HEK293 (cell line): ENCODE data around the gene ALS2CL.

Experiments used
- CTCF ChIA-PET: fragments of 350-600 bp; formaldehyde crosslinking; extraction: SDS; loops from one replicate; lab custom pipeline; 2021; ENCODE audit warnings: antibody characterized with exemption; lab: Yijun Ruan, JAX
- POLR2A ChIA-PET: fragments of 300-600 bp; formaldehyde crosslinking; extraction: SDS; loops from one replicate; lab custom pipeline; 2020; ENCODE audit warnings: antibody characterized with exemption, inconsistent platforms; lab: Yijun Ruan, JAX
- H3K27ac ChIP-seq: fragments of 200-500 bp; sonication (Bioruptor generic); 2 replicates; pipeline ENCODE4 v1.5.1; 2014; ENCODE audit warnings: low read depth, low read length, control low read depth, inconsistent platforms; ENCODE audit errors: extremely low read depth
- H3K36me3 ChIP-seq, 2 experiments: fragments of 200-500 bp in 1 of 2; sonication (Bioruptor generic) in 1 of 2; 1 replicate in 1 of 2; 2 replicates in 1 of 2; pipeline ENCODE4 v1.5.1; 2014 to 2017; ENCODE audit warnings: inconsistent platforms in 2 of 2, low read length in 2 of 2; ENCODE audit not compliant: control insufficient read depth in 2 of 2, insufficient read depth in 1 of 2
- H3K4me1 ChIP-seq: fragments of 200-500 bp; sonication (Bioruptor generic); 2 replicates; pipeline ENCODE4 v1.5.1; 2014; ENCODE audit warnings: mild to moderate bottlenecking, low read length, inconsistent platforms; ENCODE audit not compliant: control insufficient read depth, insufficient read depth
- H3K4me3 ChIP-seq: 2 replicates; pipeline ENCODE4 v1.5.1; 2011; ENCODE audit warnings: low read depth, mild to moderate bottlenecking, control low read depth, low read length, moderate library complexity
- H3K9me3 ChIP-seq: fragments of 200-500 bp; sonication (Bioruptor generic); 2 replicates; pipeline ENCODE4 v1.5.1; 2014; ENCODE audit warnings: low read depth, low read length, inconsistent platforms; ENCODE audit not compliant: control insufficient read depth, insufficient read depth
- BCL11A ChIP-seq: fragments of 450-650 bp; formaldehyde crosslinking; IDR thresholded peaks from 2 replicates; pipeline ENCODE4 v1.5.1; 2016; ENCODE audit warnings: low read depth, missing biosample characterization, missing genetic modification characterization
- EGR2 ChIP-seq: fragments of 450-650 bp; formaldehyde crosslinking; IDR thresholded peaks from 2 replicates; pipeline ENCODE4 v1.5.1; 2016; ENCODE audit warnings: low read depth, missing biosample characterization, missing genetic modification characterization
- KLF9 ChIP-seq: fragments of 450-650 bp; formaldehyde crosslinking; IDR thresholded peaks from 2 replicates; pipeline ENCODE4 v1.5.1; 2016; ENCODE audit warnings: missing biosample characterization, missing genetic modification characterization, low read depth
- TSHZ1 ChIP-seq: fragments of 450-650 bp; formaldehyde crosslinking; IDR thresholded peaks from 2 replicates; pipeline ENCODE4 v1.5.1; 2016; ENCODE audit warnings: missing biosample characterization, missing genetic modification characterization, borderline replicate concordance
- YY1 ChIP-seq: fragments of 450-650 bp; formaldehyde crosslinking; IDR thresholded peaks from 2 replicates; pipeline ENCODE4 v1.5.1; 2018; ENCODE audit warnings: missing biosample characterization, missing genetic modification characterization
- YY2 ChIP-seq: fragments of 450-650 bp; formaldehyde crosslinking; IDR thresholded peaks from 2 replicates; pipeline ENCODE4 v1.5.1; 2016; ENCODE audit warnings: missing biosample characterization, missing genetic modification characterization
- ZBTB6 ChIP-seq: fragments of 450-650 bp; formaldehyde crosslinking; IDR thresholded peaks from 2 replicates; pipeline ENCODE4 v1.5.1; 2017; ENCODE audit warnings: missing biosample characterization, missing genetic modification characterization
- ZFP3 ChIP-seq: fragments of 450-650 bp; formaldehyde crosslinking; IDR thresholded peaks from 2 replicates; pipeline ENCODE4 v1.5.1; 2016; ENCODE audit warnings: low read depth, missing biosample characterization, missing genetic modification characterization
- ZFP41 ChIP-seq: fragments of 450-650 bp; formaldehyde crosslinking; IDR thresholded peaks from 2 replicates; pipeline ENCODE4 v1.5.1; 2016; ENCODE audit warnings: missing biosample characterization, missing genetic modification characterization, borderline replicate concordance
- ZNF280D ChIP-seq: fragments of 450-650 bp; formaldehyde crosslinking; IDR thresholded peaks from 2 replicates; pipeline ENCODE4 v1.5.1; 2016; ENCODE audit warnings: missing biosample characterization, missing genetic modification characterization
- ZNF48 ChIP-seq: fragments of 450-650 bp; formaldehyde crosslinking; IDR thresholded peaks from 2 replicates; pipeline ENCODE4 v1.5.1; 2016; ENCODE audit warnings: missing biosample characterization, missing genetic modification characterization
- ZNF521 ChIP-seq: fragments of 450-650 bp; formaldehyde crosslinking; IDR thresholded peaks from 2 replicates; pipeline ENCODE4 v1.5.1; 2017; ENCODE audit warnings: missing biosample characterization, mild to moderate bottlenecking, missing genetic modification characterization
- ZXDB ChIP-seq: fragments of 450-650 bp; formaldehyde crosslinking; IDR thresholded peaks from 2 replicates; pipeline ENCODE4 v1.5.1; 2016; ENCODE audit warnings: missing biosample characterization, missing genetic modification characterization

ALS2CL gene

GRCh38 chr3:46713050-46713897, 19.8 kb upstream of the ALS2CL start:
- H3K27ac ChIP-seq = no peak overlapping the region
- no peak overlapping the region for H3K4me3 ChIP-seq
- no peaks in the 10 kb centered on the region for H3K36me3 ChIP-seq
- CTCF ChIA-PET = no interaction called here
- no peaks in the 10 kb centered on the region for H3K4me1 ChIP-seq
- H3K9me3 ChIP-seq = no peaks in the 10 kb centered on the region
- POLR2A ChIA-PET = no interaction called here
- no peak for TF ChIP-seq ZNF280D
- no peak for TF ChIP-seq ZFP3 (tag by site-specific recombination)
- TF ChIP-seq ZBTB6 (tag by site-specific recombination) = no peak
- no peak for TF ChIP-seq KLF9
- TF ChIP-seq ZXDB = no peak
- TF ChIP-seq YY2 = no peak
- no peak for TF ChIP-seq ZFP41 (tag by site-specific recombination)
- no peak for TF ChIP-seq ZNF48
- TF ChIP-seq ZNF521 (tag by site-specific recombination) = no peak

- CTCF ChIA-PET = interaction anchor here (0.5 to 1.3 kb wide), 2 partner anchors 11 to 294 kb away, joined by 3 to 5 read pairs; partner anchors contain the start of gene TMIE
These were observed 18.9 kb upstream of the ALS2CL start for GRCh38 chr3:46712191-46713049.

More at GRCh38 chr3:46712191-46713049, 18.9 kb upstream of the ALS2CL start:
- Histone ChIP-seq H3K36me3 (no peaks in the 10 kb centered on the region), H3K27ac (no peak overlapping the region), H3K9me3 (no peaks in the 10 kb centered on the region), H3K4me1 (no peaks in the 10 kb centered on the region), H3K4me3 (no peak overlapping the region)
- POLR2A ChIA-PET = no interaction called here
- TF ChIP-seq BCL11A (tag by site-specific recombination) = no peak
- TF ChIP-seq TSHZ1 (tag by site-specific recombination) = no peak
- TF ChIP-seq YY1 (tag by site-specific recombination) = no peak
- peak; percentile 43; the same call in 1 of the 2 replicates for TF ChIP-seq EGR2 (tag by site-specific recombination)
